BJ (cell line): ENCODE results near the gene ARHGAP5. TPM values are rescaled to one million over a fixed set of nuclear protein-coding genes. Genes with fewer than 3 reads are reported as not detected.

Experiments
- CTCF ChIA-PET: fragments of 350-600 bp; formaldehyde crosslinking; extraction: SDS; loops from one replicate; lab custom pipeline; 2021; ENCODE audit warnings: antibody characterized with exemption, inconsistent platforms; lab: Yijun Ruan, JAX
- POLR2A ChIA-PET: fragments of 300-600 bp; sonication (Branson Sonifier 250); formaldehyde crosslinking; extraction: SDS; loops from one replicate; lab custom pipeline; 2021; ENCODE audit warnings: antibody characterized with exemption; lab: Charles Lee
- DNase-seq: peaks from one replicate; pipeline ENCODE4 v3.0.0-alpha.2; 2011; ENCODE audit warnings: low read depth
- H3K27me3 ChIP-seq: 2 replicates; pipeline ENCODE4 v1.6.0; 2011; ENCODE audit warnings: low read length; ENCODE audit not compliant: control insufficient read depth, insufficient read depth
- H3K36me3 ChIP-seq: 2 replicates; pipeline ENCODE4 v1.5.1; 2011; ENCODE audit warnings: low read length; ENCODE audit not compliant: control insufficient read depth, insufficient read depth
- H3K4me3 ChIP-seq: 2 replicates; pipeline ENCODE4 v1.5.1; 2011; ENCODE audit warnings: low read depth, mild to moderate bottlenecking, control low read depth, low read length
- CTCF ChIP-seq: IDR thresholded peaks from 2 replicates; pipeline ENCODE4 v1.5.1; 2011; ENCODE audit warnings: low read depth, mild to moderate bottlenecking, control low read depth, inconsistent platforms, low read length, moderate library complexity; ENCODE audit not compliant: insufficient read depth
- polyA plus RNA-seq: library from polyadenylated mRNA; depleted of rRNA; stranded (reverse); fragments of >200 nt; gene quantifications from 2 replicates; pipeline ENCODE4 v1.2.3, GENCODE V29; 2011

ARHGAP5 gene
- polyA plus RNA-seq, 1 experiment: 17.4 TPM

DNA sequence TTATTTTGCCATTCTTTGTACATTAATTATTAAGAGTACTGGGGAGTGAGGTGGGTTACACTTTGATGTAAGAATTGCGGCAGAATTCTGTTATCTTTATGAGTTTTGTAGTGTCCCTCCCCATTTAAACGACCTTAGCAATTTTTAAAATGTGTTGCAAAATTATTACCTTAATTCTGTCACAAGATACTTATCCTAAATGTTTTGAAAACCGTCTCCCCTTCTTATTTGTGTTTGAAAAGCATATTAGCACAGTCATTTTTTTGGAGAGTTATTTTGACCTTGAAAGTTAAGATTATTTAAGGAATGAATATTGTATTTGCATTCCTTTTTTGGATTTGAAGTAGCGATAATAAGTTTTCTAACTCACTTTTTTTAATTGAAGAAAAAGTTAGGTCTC lies 2.2 kb downstream of the ARHGAP5 start:
- POLR2A ChIA-PET: no interaction called here
- CTCF ChIA-PET: no interaction called here
- H3K27me3 ChIP-seq: no peaks in the 10 kb centered on the region
- H3K4me3 ChIP-seq: peak overlapping the region; percentile 99
- no peaks in the 10 kb centered on the region; the same call in 1 of the 2 replicates for H3K36me3 ChIP-seq
- no peak for TF ChIP-seq CTCF
- DNase-seq: no peak

DNA sequence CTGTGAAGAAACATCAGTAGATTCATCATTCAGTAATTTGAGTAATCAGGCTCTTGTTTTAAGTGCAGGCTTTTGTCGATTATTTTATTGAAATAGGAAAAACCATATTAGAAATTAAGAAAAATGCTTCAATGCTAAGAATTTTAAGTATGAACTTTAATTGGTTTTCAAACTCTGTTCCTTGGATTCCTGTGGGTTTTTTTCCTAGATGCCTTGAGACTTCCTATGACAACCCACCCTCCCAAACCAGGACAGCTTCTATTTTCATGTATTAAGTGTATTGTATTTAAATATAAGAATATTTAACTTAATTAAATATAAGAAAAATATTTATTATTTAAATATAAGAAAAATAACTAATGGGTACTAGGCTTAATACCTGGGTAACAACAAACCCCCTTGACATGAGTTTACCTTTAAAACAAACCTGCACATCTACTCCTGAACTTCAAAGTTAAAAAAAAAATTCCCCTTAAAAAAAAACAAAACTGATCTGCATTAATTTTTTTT lies 3.0 kb downstream of the ARHGAP5 start:
- DNase-seq: no peak
- Histone ChIP-seq H3K4me3 (no peak overlapping the region), H3K36me3 (no peaks in the 10 kb centered on the region; the same call in 1 of the 2 replicates), H3K27me3 (no peaks in the 10 kb centered on the region)
- ChIA-PET POLR2A (no interaction called here), CTCF (interaction anchor here (1.0 kb wide), 1 partner anchor 30 kb away, joined by 3 read pairs; no protein-coding TSS in a partner anchor)
- no peak for TF ChIP-seq CTCF

GRCh38 chr14:32081901-32082300 lies 4.8 kb downstream of the ARHGAP5 start:
- no peak for TF ChIP-seq CTCF
- Histone ChIP-seq H3K4me3 (no peak overlapping the region), H3K36me3 (no peaks in the 10 kb centered on the region; the same call in 1 of the 2 replicates), H3K27me3 (no peaks in the 10 kb centered on the region)
- DNase-seq: no peak
- ChIA-PET POLR2A (no interaction called here), CTCF (no interaction called here)

DNA sequence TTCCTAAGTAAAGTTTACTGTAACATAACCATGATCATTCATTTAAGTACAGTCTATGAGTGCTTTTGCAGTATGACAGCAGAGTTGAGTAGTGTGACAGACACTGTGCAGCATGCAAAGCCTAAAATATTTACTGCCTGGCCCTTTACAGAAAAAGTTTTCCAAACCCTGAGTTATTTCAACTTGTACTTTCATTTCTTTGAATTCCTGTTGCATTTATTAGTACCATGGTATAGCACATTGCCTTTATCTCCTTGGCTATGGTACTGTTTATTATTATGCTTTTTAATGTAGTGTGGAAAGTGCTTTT lies 6.2 kb downstream of the ARHGAP5 start:
- no peak overlapping the region for H3K4me3 ChIP-seq
- CTCF ChIA-PET: no interaction called here
- H3K36me3 ChIP-seq: no peaks in the 10 kb centered on the region; the same call in 1 of the 2 replicates
- TF ChIP-seq CTCF: no peak
- no peaks in the 10 kb centered on the region for H3K27me3 ChIP-seq
- POLR2A ChIA-PET: no interaction called here
- no peak for DNase-seq

- ChIA-PET POLR2A (no interaction called here), CTCF (no interaction called here)
- Histone ChIP-seq H3K4me3 (no peak overlapping the region), H3K27me3 (no peaks in the 10 kb centered on the region), H3K36me3 (no peaks in the 10 kb centered on the region; the same call in 1 of the 2 replicates)
- no peak for TF ChIP-seq CTCF
- no peak for DNase-seq
These were observed 6.7 kb downstream of the ARHGAP5 start for GRCh38 chr14:32083789-32084188.
